ENCODE results near the gene PRR36.

DNA sequence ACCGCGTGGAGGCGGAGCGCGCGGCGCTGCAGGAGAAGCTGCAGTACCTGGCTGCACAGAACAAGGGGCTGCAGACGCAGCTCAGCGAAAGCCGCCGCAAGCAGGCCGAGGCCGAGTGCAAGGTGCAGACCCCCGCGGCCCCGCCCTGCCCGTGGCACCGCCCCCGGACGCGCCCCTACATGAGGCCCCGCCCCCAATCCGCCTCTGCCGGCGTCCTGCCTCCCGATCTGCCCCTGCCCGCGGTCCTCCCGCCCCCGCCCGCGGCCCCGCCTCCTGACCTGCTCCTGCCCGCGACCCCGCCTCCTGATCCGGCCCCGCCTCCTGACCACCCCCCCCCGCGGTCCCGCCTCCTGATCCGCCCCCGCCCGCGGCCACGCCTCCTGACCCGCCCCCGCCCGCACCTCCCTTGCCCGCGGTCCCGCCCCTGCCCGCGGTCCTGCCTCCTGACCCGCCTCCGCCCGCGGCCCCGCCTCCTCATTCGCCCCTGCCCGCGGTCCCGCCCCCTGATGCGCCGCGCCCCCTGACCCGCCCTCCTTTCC lies 11.7 kb downstream of the PRR36 start:
- TF ChIP-seq POLR2A (IDR thresholded peaks at IDR 0.05; ENCODE audit: low read length) (no peak), GATA1 (IDR thresholded peaks at IDR 0.05; ENCODE audit: low read depth, low read length) (no peak)

Data from erythroblast (primary cell).